Amniotic epithelial cell (primary cell): ENCODE data around the gene CERT1.

Experiments
- DNase-seq: peaks from one replicate; pipeline ENCODE4 v3.0.0-alpha.2; 2010; ENCODE audit warnings: low read depth

The CERT1 gene

GRCh38 chr5:75471193-75471592 is 40.2 kb downstream of the CERT1 start:
- no peak for DNase-seq

- no peak for DNase-seq
Observed at GRCh38 chr5:75469017-75469416, 42.4 kb downstream of the CERT1 start.

GRCh38 chr5:75468593-75468992 is 42.8 kb downstream of the CERT1 start:
- no peak for DNase-seq

- DNase-seq, result no peak
Observed at GRCh38 chr5:75466006-75466716, 45.3 kb downstream of the CERT1 start.

GRCh38 chr5:75465480-75465879 is 45.9 kb downstream of the CERT1 start:
- peak; percentile 8 for DNase-seq

GRCh38 chr5:75463726-75464125 is 47.7 kb downstream of the CERT1 start:
- no peak for DNase-seq

GRCh38 chr5:75461679-75462078 is 49.8 kb downstream of the CERT1 start:
- peak; percentile 29 for DNase-seq

GRCh38 chr5:75460942-75461610 is 50.4 kb downstream of the CERT1 start:
- no peak for DNase-seq

- no peak for DNase-seq
Observed at GRCh38 chr5:75460532-75460931, 50.9 kb downstream of the CERT1 start.

GRCh38 chr5:75457691-75458090 is 53.7 kb downstream of the CERT1 start:
- DNase-seq, result no peak

GRCh38 chr5:75457161-75457560 is 54.3 kb downstream of the CERT1 start:
- DNase-seq, result no peak

GRCh38 chr5:75450069-75450468 is 61.4 kb downstream of the CERT1 start:
- no peak for DNase-seq

GRCh38 chr5:75446068-75446467 is 65.4 kb downstream of the CERT1 start:
- no peak for DNase-seq

GRCh38 chr5:75441560-75441959 is 69.9 kb downstream of the CERT1 start:
- no peak for DNase-seq

- no peak for DNase-seq
Observed at GRCh38 chr5:75439276-75439675, 72.2 kb downstream of the CERT1 start.

GRCh38 chr5:75438722-75439121 is 72.7 kb downstream of the CERT1 start:
- no peak for DNase-seq

- no peak for DNase-seq
Observed at GRCh38 chr5:75435096-75435495, 76.3 kb downstream of the CERT1 start.

- no peak for DNase-seq
Observed at GRCh38 chr5:75433814-75434506, 77.5 kb downstream of the CERT1 start.

GRCh38 chr5:75414241-75414640 is 97.2 kb downstream of the CERT1 start:
- DNase-seq, result no peak

GRCh38 chr5:75412111-75412990 is 99.1 kb downstream of the CERT1 start:
- peak; percentile 2 for DNase-seq

GRCh38 chr5:75405296-75405695 is 106.1 kb downstream of the CERT1 start:
- peak; percentile 37 for DNase-seq

GRCh38 chr5:75395277-75395676 is 116.2 kb downstream of the CERT1 start:
- DNase-seq, result no peak
